Stimulated activated CD8-positive, alpha-beta memory T cell treated with anti-CD3 and anti-CD28 coated beads, Interleukin-7, amount 100 ng/mL, for 4 hours (primary cell): ENCODE results near the gene GLRX.
"Not testable (repeated sequence)": the region's sequence is repeated elsewhere in the genome, so short reads cannot be mapped to it uniquely, and the experiment has no call there.

Source experiments
- DNase-seq, 2 donors: peaks; one replicate each; pipeline ENCODE4 v3.0.0-alpha.2; 2020; ENCODE audit warnings: low read depth in 2 of 2

Gene GLRX

GRCh38 chr5:95826949-95827891 lies 4.7 kb upstream of the GLRX start:
- DNase-seq, result no peak

- no peak for DNase-seq
These were observed 3.0 kb upstream of the GLRX start for GRCh38 chr5:95825495-95825894.

- DNase-seq, result no peak
These were observed 2.2 kb upstream of the GLRX start for GRCh38 chr5:95824747-95825146.

- DNase-seq, result peak in 1 of 2 donors; percentile 35
These were observed 1.4 kb upstream of the GLRX start for GRCh38 chr5:95823738-95824609.

- no peak for DNase-seq
These were observed 752 bp upstream of the GLRX start for GRCh38 chr5:95823218-95823737.

GRCh38 chr5:95822043-95822541 lies 434 bp downstream of the GLRX start:
- no peak for DNase-seq

GRCh38 chr5:95821110-95822021 lies 1.2 kb downstream of the GLRX start:
- DNase-seq, result no peak

GRCh38 chr5:95818181-95819147 lies 4.1 kb downstream of the GLRX start:
- no peak for DNase-seq

- peak in 1 of 2 donors; percentile 23 for DNase-seq
These were observed 5.1 kb downstream of the GLRX start for GRCh38 chr5:95817430-95817829.

GRCh38 chr5:95816776-95817175 lies 5.8 kb downstream of the GLRX start:
- no peak for DNase-seq

- no peak for DNase-seq
These were observed 6.2 kb downstream of the GLRX start for GRCh38 chr5:95816341-95816740.

- DNase-seq, result no peak
These were observed 7.3 kb downstream of the GLRX start for GRCh38 chr5:95815155-95815729.

GRCh38 chr5:95813035-95813434 lies 9.5 kb downstream of the GLRX start:
- DNase-seq, result not testable (repeated sequence)

- no peak for DNase-seq
These were observed 10.5 kb downstream of the GLRX start for GRCh38 chr5:95812074-95812471.

- not testable (repeated sequence) for DNase-seq
These were observed 11.0 kb downstream of the GLRX start for GRCh38 chr5:95811461-95812073.

GRCh38 chr5:95811126-95811423 lies 11.5 kb downstream of the GLRX start:
- DNase-seq, result not testable (repeated sequence)

- no peak for DNase-seq
These were observed 12.0 kb downstream of the GLRX start for GRCh38 chr5:95810305-95811125.

GRCh38 chr5:95809414-95809960 lies 13.0 kb downstream of the GLRX start:
- DNase-seq, result no peak
